Measurements from ENCODE around the gene PMS2. TPM values are rescaled to one million over a fixed set of nuclear protein-coding genes. Genes with fewer than 3 reads are reported as not detected.

Gene PMS2, protein sequence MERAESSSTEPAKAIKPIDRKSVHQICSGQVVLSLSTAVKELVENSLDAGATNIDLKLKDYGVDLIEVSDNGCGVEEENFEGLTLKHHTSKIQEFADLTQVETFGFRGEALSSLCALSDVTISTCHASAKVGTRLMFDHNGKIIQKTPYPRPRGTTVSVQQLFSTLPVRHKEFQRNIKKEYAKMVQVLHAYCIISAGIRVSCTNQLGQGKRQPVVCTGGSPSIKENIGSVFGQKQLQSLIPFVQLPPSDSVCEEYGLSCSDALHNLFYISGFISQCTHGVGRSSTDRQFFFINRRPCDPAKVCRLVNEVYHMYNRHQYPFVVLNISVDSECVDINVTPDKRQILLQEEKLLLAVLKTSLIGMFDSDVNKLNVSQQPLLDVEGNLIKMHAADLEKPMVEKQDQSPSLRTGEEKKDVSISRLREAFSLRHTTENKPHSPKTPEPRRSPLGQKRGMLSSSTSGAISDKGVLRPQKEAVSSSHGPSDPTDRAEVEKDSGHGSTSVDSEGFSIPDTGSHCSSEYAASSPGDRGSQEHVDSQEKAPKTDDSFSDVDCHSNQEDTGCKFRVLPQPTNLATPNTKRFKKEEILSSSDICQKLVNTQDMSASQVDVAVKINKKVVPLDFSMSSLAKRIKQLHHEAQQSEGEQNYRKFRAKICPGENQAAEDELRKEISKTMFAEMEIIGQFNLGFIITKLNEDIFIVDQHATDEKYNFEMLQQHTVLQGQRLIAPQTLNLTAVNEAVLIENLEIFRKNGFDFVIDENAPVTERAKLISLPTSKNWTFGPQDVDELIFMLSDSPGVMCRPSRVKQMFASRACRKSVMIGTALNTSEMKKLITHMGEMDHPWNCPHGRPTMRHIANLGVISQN
- 25.3 TPM for total RNA-seq

DNA sequence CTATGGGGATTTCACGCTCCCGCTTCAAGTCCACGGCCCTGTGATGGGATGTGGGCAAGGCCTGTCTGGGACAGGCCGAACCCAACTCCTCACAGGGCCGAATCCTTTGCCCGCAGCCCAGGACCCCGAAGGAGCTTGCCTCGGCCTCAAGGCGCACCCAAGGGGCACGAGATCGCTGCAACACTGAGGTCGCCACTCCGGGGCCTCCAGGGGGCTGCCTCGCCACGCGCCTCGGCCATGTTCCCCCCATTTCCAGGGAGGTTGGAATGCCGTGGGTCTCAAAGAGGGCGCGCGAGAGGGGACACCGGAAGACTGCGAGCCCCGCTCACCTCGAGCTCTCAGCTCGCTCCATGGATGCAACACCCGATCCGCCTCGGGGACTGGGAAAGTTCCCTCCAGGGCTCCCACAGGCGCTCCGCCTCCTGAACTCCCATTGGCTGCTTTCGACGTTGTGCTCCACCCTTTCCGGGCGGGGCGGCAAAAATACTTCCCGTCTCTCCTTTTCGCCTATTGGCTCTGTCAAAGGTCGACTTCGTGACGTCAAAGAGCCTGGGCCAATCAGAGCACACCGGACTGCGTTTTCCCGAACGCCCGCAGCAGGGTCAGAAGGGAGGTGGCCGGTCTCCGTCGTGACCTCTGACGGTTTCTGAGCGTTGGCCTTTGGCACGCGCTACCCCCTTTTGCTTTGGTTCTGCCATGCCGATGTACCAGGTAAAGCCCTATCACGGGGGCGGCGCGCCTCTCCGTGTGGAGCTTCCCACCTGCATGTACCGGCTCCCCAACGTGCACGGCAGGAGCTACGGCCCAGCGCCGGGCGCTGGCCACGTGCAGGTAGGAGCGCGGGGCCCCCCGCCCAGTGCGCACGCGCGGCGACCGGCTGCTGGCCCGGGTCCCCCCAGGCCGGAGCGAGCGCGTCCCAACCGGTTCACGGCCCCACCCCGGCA is at the start of gene PMS2, which contains the start of gene AIMP2:
TSS of gene PMS2 (minus strand) at position 382 of the 944 bp plus-strand sequence. CDS start at position 352, 30 bp downstream.
TSS of gene AIMP2 (plus strand) at position 605 of the 944 bp plus-strand sequence. CDS start at position 697, 92 bp downstream.

GRCh38 chr7:6030988-6031387 is 22.1 kb upstream of the PMS2 start, which contains the start of gene ANKRD61:
Gene ANKRD61 (plus strand): TSS chr7:6031376. CDS start chr7:6031376, 0 bp downstream.

DNA sequence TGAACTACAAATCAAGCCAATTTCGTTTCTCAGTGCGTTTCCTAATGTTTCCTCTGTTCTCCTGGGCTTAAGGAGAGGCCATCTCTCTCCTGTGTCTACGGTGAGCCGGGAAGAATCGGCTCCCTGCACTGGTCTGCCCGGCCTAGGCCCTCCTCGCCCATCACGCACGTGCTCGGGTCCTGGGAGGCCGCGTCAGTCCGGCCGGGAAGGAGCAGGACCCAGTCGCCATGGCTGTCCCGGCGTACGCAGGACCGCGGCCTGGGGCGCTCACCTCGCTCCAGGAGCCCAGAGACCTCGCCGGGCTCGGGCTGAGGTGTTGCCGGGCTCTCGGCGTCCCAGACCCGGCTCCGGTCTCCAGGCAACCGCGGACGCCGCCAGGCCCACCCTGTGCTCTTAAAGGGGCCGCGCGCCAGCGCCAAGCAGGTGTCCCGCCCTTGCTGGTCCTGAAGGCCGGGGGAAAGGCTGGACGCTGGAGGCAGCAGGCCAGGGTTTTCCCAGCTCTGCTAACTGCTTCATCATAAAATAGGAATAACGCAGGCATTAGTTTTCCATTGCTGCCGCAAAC is 38.4 kb downstream of the PMS2 start, which contains the start of gene RSPH10B:
TSS of gene RSPH10B (minus strand) at position 343 of the 565 bp plus-strand sequence. CDS start 3,573 bp downstream, outside the sequence.

Other genes with a start within 250 kb of the PMS2 start
- gene RNF216, start 227.4 kb downstream of the PMS2 start, total RNA-seq, result 58.8 TPM
- not detected for gene OCM, start 128.3 kb downstream of the PMS2 start, total RNA-seq
- gene CCZ1, start 110.3 kb downstream of the PMS2 start, total RNA-seq, result 76.5 TPM
- 0.38 TPM for gene RSPH10B, start 38.4 kb downstream of the PMS2 start, total RNA-seq
- 32.5 TPM for gene AIMP2, start 223 bp upstream of the PMS2 start, total RNA-seq
- not detected for gene ANKRD61, start 22.3 kb upstream of the PMS2 start, total RNA-seq
- 261 TPM for gene EIF2AK1, start 50.1 kb upstream of the PMS2 start, total RNA-seq
- gene USP42, start 95.9 kb upstream of the PMS2 start, total RNA-seq, result 15.7 TPM

All from camera-type eye (tissue), 1 donor.